Spinal cord (tissue), 10 donors: ENCODE data around the gene JMJD4. TPM values are rescaled to one million over a fixed set of nuclear protein-coding genes. Genes with fewer than 3 reads are reported as not detected.
"Not testable (repeated sequence)": the region's sequence is repeated elsewhere in the genome, so short reads cannot be mapped to it uniquely, and the experiment has no call there.

Source experiments
- DNase-seq, 6 donors: peaks; one replicate each; pipeline versions ENCODE4 v3.0.0 to v3.0.0-alpha.2; 2013 to 2015; ENCODE audit warnings: low spot score in 6 of 6, low read depth in 4 of 6
- H3K27ac ChIP-seq: one replicate; pipeline ENCODE4 v1.5.1; 2013; ENCODE audit warnings: low read depth, low read length, control low read depth
- H3K27me3 ChIP-seq: one replicate; pipeline ENCODE4 v1.6.1; 2013; ENCODE audit warnings: low read length; ENCODE audit not compliant: control insufficient read depth, insufficient read depth
- H3K36me3 ChIP-seq: one replicate; pipeline ENCODE4 v1.6.1; 2013; ENCODE audit warnings: low read length; ENCODE audit not compliant: control insufficient read depth, insufficient read depth
- H3K4me1 ChIP-seq: one replicate; pipeline ENCODE4 v1.6.1; 2013; ENCODE audit warnings: low read length; ENCODE audit not compliant: control insufficient read depth, insufficient read depth
- H3K4me3 ChIP-seq: one replicate; pipeline ENCODE4 v1.5.1; 2013; ENCODE audit warnings: low read depth, low read length, control low read depth
- H3K9me3 ChIP-seq: one replicate; pipeline ENCODE4 v1.6.1; 2013; ENCODE audit warnings: low read length; ENCODE audit not compliant: control insufficient read depth, insufficient read depth
- WGBS: methylation state at CpG from one replicate; pipeline ENCODE4 v1.1.5; 2013; ENCODE audit warnings: missing lambda C conversion rate; ENCODE audit not compliant: insufficient coverage; 5-methylcytosine and 5-hydroxymethylcytosine counted together
- polyA plus RNA-seq, 2 donors: library from polyadenylated mRNA; unstranded; fragments of 120-200 nt; gene quantifications; one replicate each; pipeline ENCODE4 v1.2.1, GENCODE V29; 2013; ENCODE audit not compliant: insufficient read length in 2 of 2
- total RNA-seq, 2 donors: library from RNA; depleted of rRNA in 1 of 2; stranded (reverse); fragments of 120-200 nt in 1 of 2; fragments of >200 nt in 1 of 2; gene quantifications; one replicate each; pipeline versions ENCODE4 v1.2.3 to v1.2.4, GENCODE V29; 2013 to 2014
- donor health status: healthy.

JMJD4 gene
- total and polyA plus RNA-seq, 4 donors: 9.7 to 20.4 (median 16.5) TPM

- Histone ChIP-seq H3K36me3 (no peaks in the 10 kb centered on the region), H3K4me3 (no peak overlapping the region), H3K4me1 (no peaks in the 10 kb centered on the region), H3K9me3 (peaks cover 5% of the 10 kb centered on the region), H3K27me3 (no peaks in the 10 kb centered on the region), H3K27ac (no peak overlapping the region)
- WGBS: 40% methylated on average over 1 of the region's 1 CpG
- no peak for DNase-seq
These were observed 27.3 kb downstream of the JMJD4 start for GRCh38 chr1:227707846-227708245.

GRCh38 chr1:227701631-227702030, 33.5 kb downstream of the JMJD4 start:
- not testable (repeated sequence) for DNase-seq, H3K9me3 ChIP-seq, H3K4me3 ChIP-seq, H3K36me3 ChIP-seq, H3K27ac ChIP-seq, H3K4me1 ChIP-seq, H3K27me3 ChIP-seq
- WGBS: no CpG with 5 or more reads among the region's 1 CpG

- no peak overlapping the region for H3K27ac ChIP-seq
- no peaks in the 10 kb centered on the region for H3K4me1 ChIP-seq
- H3K9me3 ChIP-seq: peaks cover 3% of the 10 kb centered on the region
- H3K4me3 ChIP-seq: no peak overlapping the region
- no peaks in the 10 kb centered on the region for H3K36me3 ChIP-seq
- WGBS: no CpG with 5 or more reads among the region's 3 CpGs
- no peaks in the 10 kb centered on the region for H3K27me3 ChIP-seq
- DNase-seq: no peak
These were observed 37.7 kb downstream of the JMJD4 start for GRCh38 chr1:227697321-227697864.

- 95% methylated on average over 4 of the region's 8 CpGs for WGBS
- Histone ChIP-seq H3K4me3 (no peak overlapping the region), H3K36me3 (no peaks in the 10 kb centered on the region), H3K27me3 (no peaks in the 10 kb centered on the region), H3K27ac (no peak overlapping the region), H3K4me1 (no peaks in the 10 kb centered on the region), H3K9me3 (peaks cover 2% of the 10 kb centered on the region)
- DNase-seq: no peak
These were observed 49.3 kb downstream of the JMJD4 start for GRCh38 chr1:227685807-227686206.

Other genes starting within 250 kb of the JMJD4 start
- gene ZNF678, start 171.7 kb downstream of the JMJD4 start, total RNA-seq: 10 to 100 TPM; 26.3 to 55.2 TPM
- gene ZNF678, start 171.7 kb downstream of the JMJD4 start, polyA plus RNA-seq: 10 to 100 TPM in 1 of 2 donors, 1 to 10 TPM in 1; 9.5 to 18.8 TPM
- 10 to 100 TPM; 53.8 to 66.4 TPM for gene SNAP47, start 133 bp upstream of the JMJD4 start, total RNA-seq
- gene SNAP47, start 133 bp upstream of the JMJD4 start, polyA plus RNA-seq: 10 to 100 TPM; 56.7 to 60.0 TPM
- gene PRSS38, start 80.4 kb upstream of the JMJD4 start, total RNA-seq: not detected
- not detected for gene PRSS38, start 80.4 kb upstream of the JMJD4 start, polyA plus RNA-seq
- 1 to 10 TPM; 1.9 to 6.4 TPM for gene WNT9A, start 212.6 kb upstream of the JMJD4 start, total RNA-seq
- 1 to 10 TPM; 5.0 to 5.4 TPM for gene WNT9A, start 212.6 kb upstream of the JMJD4 start, polyA plus RNA-seq